Muscle layer of duodenum (tissue), 2 donors: ENCODE measurements around the gene HSPB6.

Experiments used
- H3K27ac ChIP-seq: one replicate; pipeline ENCODE4 v1.7.0; 2013; ENCODE audit warnings: mild to moderate bottlenecking, low read length
- H3K27me3 ChIP-seq: one replicate; pipeline ENCODE4 v1.7.0; 2013; ENCODE audit warnings: low read depth, mild to moderate bottlenecking, control low read depth, low read length
- H3K36me3 ChIP-seq, 2 donors: one replicate each; pipeline ENCODE4 v1.7.0; 2013; ENCODE audit warnings: low read length in 2 of 2, control low read depth in 1 of 2, mild to moderate bottlenecking in 1 of 2; ENCODE audit not compliant: insufficient read depth in 2 of 2, control insufficient read depth in 1 of 2
- H3K4me1 ChIP-seq, 2 donors: one replicate each; pipeline ENCODE4 v1.7.0; 2013; ENCODE audit warnings: low read length in 2 of 2, mild to moderate bottlenecking in 2 of 2, control low read depth in 1 of 2, moderate library complexity in 1 of 2; ENCODE audit not compliant: insufficient read depth in 2 of 2, control insufficient read depth in 1 of 2
- H3K4me3 ChIP-seq, 2 donors: one replicate each; pipeline ENCODE4 v1.7.0; 2013; ENCODE audit warnings: low read length in 2 of 2, low read depth in 1 of 2, mild to moderate bottlenecking in 1 of 2
- H3K9me3 ChIP-seq, 2 donors: one replicate each; pipeline ENCODE4 v1.7.0; 2013; ENCODE audit warnings: low read length in 2 of 2, control low read depth in 1 of 2, mild to moderate bottlenecking in 1 of 2; ENCODE audit not compliant: control insufficient read depth in 1 of 2
- donor health status: healthy.

Gene HSPB6

GRCh38 chr19:35791814-35792279, 35.0 kb upstream of the HSPB6 start:
- no peaks in the 10 kb centered on the region for H3K4me1 ChIP-seq
- H3K9me3 ChIP-seq: no peaks in the 10 kb centered on the region
- H3K4me3 ChIP-seq: no peak overlapping the region
- H3K27me3 ChIP-seq: peaks cover 6% of the 10 kb centered on the region
- H3K27ac ChIP-seq: no peak overlapping the region
- no peaks in the 10 kb centered on the region for H3K36me3 ChIP-seq

- Histone ChIP-seq H3K4me1 (no peaks in the 10 kb centered on the region), H3K9me3 (no peaks in the 10 kb centered on the region), H3K4me3 (no peak overlapping the region), H3K27ac (no peak overlapping the region), H3K27me3 (no peaks in the 10 kb centered on the region), H3K36me3 (no peaks in the 10 kb centered on the region)
These were observed 34.4 kb upstream of the HSPB6 start for GRCh38 chr19:35790981-35791813.

- H3K4me1 ChIP-seq: no peaks in the 10 kb centered on the region
- H3K4me3 ChIP-seq: no peak overlapping the region
- no peaks in the 10 kb centered on the region for H3K27me3 ChIP-seq
- H3K36me3 ChIP-seq: peaks cover 0 to 2% of the 10 kb centered on the region in 2 donors
- no peaks in the 10 kb centered on the region for H3K9me3 ChIP-seq
- no peak overlapping the region for H3K27ac ChIP-seq
These were observed 33.4 kb upstream of the HSPB6 start for GRCh38 chr19:35789978-35790944.

- no peaks in the 10 kb centered on the region for H3K27me3 ChIP-seq
- H3K4me1 ChIP-seq: no peaks in the 10 kb centered on the region
- H3K27ac ChIP-seq: no peak overlapping the region
- no peaks in the 10 kb centered on the region for H3K9me3 ChIP-seq
- H3K4me3 ChIP-seq: no peak overlapping the region
- H3K36me3 ChIP-seq: peaks cover 0 to 8% of the 10 kb centered on the region in 2 donors
These were observed 32.6 kb upstream of the HSPB6 start for GRCh38 chr19:35789195-35789977.

GRCh38 chr19:35788205-35788960, 31.6 kb upstream of the HSPB6 start:
- Histone ChIP-seq H3K4me1 (no peaks in the 10 kb centered on the region), H3K36me3 (peaks cover 0 to 8% of the 10 kb centered on the region in 2 donors), H3K4me3 (no peak overlapping the region), H3K27ac (no peak overlapping the region), H3K9me3 (no peaks in the 10 kb centered on the region), H3K27me3 (no peaks in the 10 kb centered on the region)

GRCh38 chr19:35787227-35787799, 30.5 kb upstream of the HSPB6 start:
- no peak overlapping the region for H3K4me3 ChIP-seq
- no peak overlapping the region for H3K27ac ChIP-seq
- H3K36me3 ChIP-seq: peaks cover 7 to 18% of the 10 kb centered on the region in 2 donors
- no peaks in the 10 kb centered on the region for H3K9me3 ChIP-seq
- no peaks in the 10 kb centered on the region for H3K27me3 ChIP-seq
- no peaks in the 10 kb centered on the region for H3K4me1 ChIP-seq

GRCh38 chr19:35786299-35787160, 29.7 kb upstream of the HSPB6 start:
- Histone ChIP-seq H3K4me1 (no peaks in the 10 kb centered on the region), H3K27me3 (no peaks in the 10 kb centered on the region), H3K27ac (no peak overlapping the region), H3K9me3 (no peaks in the 10 kb centered on the region), H3K36me3 (peaks cover 7 to 26% of the 10 kb centered on the region in 2 donors), H3K4me3 (no peak overlapping the region)

GRCh38 chr19:35785339-35785627, 28.5 kb upstream of the HSPB6 start:
- no peaks in the 10 kb centered on the region for H3K27me3 ChIP-seq
- no peak overlapping the region for H3K27ac ChIP-seq
- no peaks in the 10 kb centered on the region for H3K9me3 ChIP-seq
- H3K36me3 ChIP-seq: peaks cover 7 to 28% of the 10 kb centered on the region in 2 donors
- H3K4me3 ChIP-seq: no peak overlapping the region
- no peaks in the 10 kb centered on the region for H3K4me1 ChIP-seq

- no peak overlapping the region for H3K27ac ChIP-seq
- H3K4me1 ChIP-seq: no peaks in the 10 kb centered on the region
- no peaks in the 10 kb centered on the region for H3K27me3 ChIP-seq
- H3K4me3 ChIP-seq: no peak overlapping the region
- peaks cover 7 to 28% of the 10 kb centered on the region in 2 donors for H3K36me3 ChIP-seq
- H3K9me3 ChIP-seq: no peaks in the 10 kb centered on the region
These were observed 27.9 kb upstream of the HSPB6 start for GRCh38 chr19:35784503-35785338.
